KMS-11 (cell line): ENCODE results near the gene CCN2.

Experiments
- H2AFZ ChIP-seq: fragments of 200-600 bp; sonication (generic); 2 replicates; pipeline ENCODE4 v1.6.1; 2016; ENCODE audit warnings: antibody characterized with exemption, mixed run types, low read depth
- H3K27ac ChIP-seq: fragments of 200-600 bp; sonication (generic); 2 replicates; pipeline ENCODE4 v1.6.1; 2016; ENCODE audit warnings: mild to moderate bottlenecking, mixed run types
- H3K27me3 ChIP-seq: fragments of 200-600 bp; sonication (generic); 2 replicates; pipeline ENCODE4 v1.6.1; 2017; ENCODE audit warnings: mild to moderate bottlenecking, low read depth, mixed run types, moderate library complexity; ENCODE audit not compliant: insufficient read depth
- H3K36me3 ChIP-seq: fragments of 200-600 bp; sonication (generic); 2 replicates; pipeline ENCODE4 v1.6.1; 2017; ENCODE audit warnings: mild to moderate bottlenecking, mixed run types; ENCODE audit not compliant: insufficient read depth
- H3K4me1 ChIP-seq: fragments of 200-600 bp; sonication (generic); 2 replicates; pipeline ENCODE4 v1.6.1; 2016; ENCODE audit warnings: mild to moderate bottlenecking, low read depth, mixed run types; ENCODE audit not compliant: poor library complexity, severe bottlenecking
- H3K4me2 ChIP-seq: fragments of 200-600 bp; sonication (generic); 2 replicates; pipeline ENCODE4 v1.7.0; 2016; ENCODE audit warnings: mild to moderate bottlenecking, mixed run types
- H3K4me3 ChIP-seq: fragments of 200-600 bp; sonication (generic); IDR thresholded peaks from 2 replicates; pipeline ENCODE4 v1.6.1; 2017; ENCODE audit warnings: low read depth, low read length, mixed read lengths; ENCODE audit not compliant: insufficient read depth
- H3K79me2 ChIP-seq: fragments of 200-600 bp; sonication (generic); 2 replicates; pipeline ENCODE4 v1.6.1; 2016; ENCODE audit warnings: low read depth, mixed run types; ENCODE audit not compliant: insufficient read depth
- H3K9ac ChIP-seq: fragments of 200-600 bp; sonication (generic); 2 replicates; pipeline ENCODE4 v1.6.1; 2016; ENCODE audit warnings: mild to moderate bottlenecking, mixed run types
- H4K20me1 ChIP-seq: fragments of 200-600 bp; sonication (generic); 2 replicates; pipeline ENCODE4 v1.6.1; 2016; ENCODE audit warnings: mild to moderate bottlenecking, mixed run types; ENCODE audit not compliant: insufficient read depth
- CTCF ChIP-seq: fragments of 200-600 bp; sonication (generic); conservative IDR thresholded peaks from 2 replicates; pipeline ENCODE4 v1.6.1; 2017; ENCODE audit warnings: low read depth, mild to moderate bottlenecking, antibody characterized with exemption, low read length, moderate library complexity, mixed read lengths

The CCN2 gene

GRCh38 chr6:131945971-131946370 is 5.2 kb downstream of the CCN2 start:
- no peak overlapping the region for H2AFZ ChIP-seq
- no peaks in the 10 kb centered on the region for H4K20me1 ChIP-seq
- no peaks in the 10 kb centered on the region for H3K36me3 ChIP-seq
- no peaks in the 10 kb centered on the region for H3K79me2 ChIP-seq
- no peaks in the 10 kb centered on the region for H3K4me1 ChIP-seq
- H3K27ac ChIP-seq, result no peak overlapping the region
- no peak overlapping the region for H3K4me2 ChIP-seq
- H3K9ac ChIP-seq, result no peak overlapping the region
- H3K27me3 ChIP-seq, result no peaks in the 10 kb centered on the region
- no peak overlapping the region for H3K4me3 ChIP-seq
- no peak for TF ChIP-seq CTCF

GRCh38 chr6:131937703-131938631 is 13.2 kb downstream of the CCN2 start:
- H3K9ac ChIP-seq, result no peak overlapping the region
- no peaks in the 10 kb centered on the region for H3K79me2 ChIP-seq
- H3K27me3 ChIP-seq, result no peaks in the 10 kb centered on the region
- no peak overlapping the region for H3K4me3 ChIP-seq
- H3K27ac ChIP-seq, result no peak overlapping the region
- H3K4me2 ChIP-seq, result no peak overlapping the region
- TF ChIP-seq CTCF, result no peak
- no peaks in the 10 kb centered on the region for H4K20me1 ChIP-seq
- H2AFZ ChIP-seq, result no peak overlapping the region
- no peaks in the 10 kb centered on the region for H3K36me3 ChIP-seq
- no peaks in the 10 kb centered on the region for H3K4me1 ChIP-seq

- Histone ChIP-seq H3K4me1 (no peaks in the 10 kb centered on the region), H3K79me2 (no peaks in the 10 kb centered on the region), H3K36me3 (no peaks in the 10 kb centered on the region), H3K4me2 (no peak overlapping the region), H3K27ac (no peak overlapping the region), H3K27me3 (no peaks in the 10 kb centered on the region), H2AFZ (no peak overlapping the region), H3K4me3 (no peak overlapping the region), H4K20me1 (no peaks in the 10 kb centered on the region), H3K9ac (no peak overlapping the region)
- no peak for TF ChIP-seq CTCF
Measured at GRCh38 chr6:131937226-131937625, 13.9 kb downstream of the CCN2 start.

GRCh38 chr6:131936156-131936555 is 15.0 kb downstream of the CCN2 start:
- H3K79me2 ChIP-seq, result no peaks in the 10 kb centered on the region
- H4K20me1 ChIP-seq, result no peaks in the 10 kb centered on the region
- no peak overlapping the region for H2AFZ ChIP-seq
- no peak for TF ChIP-seq CTCF
- H3K4me1 ChIP-seq, result no peaks in the 10 kb centered on the region
- no peaks in the 10 kb centered on the region for H3K27me3 ChIP-seq
- H3K4me3 ChIP-seq, result no peak overlapping the region
- H3K4me2 ChIP-seq, result no peak overlapping the region
- no peak overlapping the region for H3K27ac ChIP-seq
- H3K9ac ChIP-seq, result no peak overlapping the region
- H3K36me3 ChIP-seq, result no peaks in the 10 kb centered on the region
